Coronary artery (tissue), 2 donors: Measurements from ENCODE around the gene KCNIP2.

Experiments
- DNase-seq: peaks from one replicate; pipeline ENCODE4 v3.0.0-alpha.2; 2017; ENCODE audit warnings: low spot score
- H3K27ac ChIP-seq, 2 donors: fragments of 200-600 bp; sonication (generic); one replicate each; pipeline ENCODE4 v1.5.1; 2016 to 2019
- H3K4me3 ChIP-seq: fragments of 200-600 bp; sonication (generic); 2 replicates; pipeline ENCODE4 v1.5.1; 2016; ENCODE audit warnings: mild to moderate bottlenecking, moderate library complexity
- CTCF ChIP-seq: fragments of 200-600 bp; sonication (generic); IDR thresholded peaks from one replicate; pipeline ENCODE4 v1.5.1; 2019; ENCODE audit warnings: antibody characterized with exemption

The KCNIP2 gene

GRCh38 chr10:101816913-101817336 is 26.7 kb downstream of the KCNIP2 start:
- H3K27ac ChIP-seq: peak overlapping the region; percentile 98 to 99
- DNase-seq: no peak
- peak overlapping the region; percentile 99 for H3K4me3 ChIP-seq
- no peak for TF ChIP-seq CTCF

- Histone ChIP-seq H3K4me3 (peak overlapping the region; percentile 99), H3K27ac (peak overlapping the region in 1 of 2 donors; percentile 98)
- no peak for DNase-seq
- TF ChIP-seq CTCF: no peak
These were observed 27.2 kb downstream of the KCNIP2 start for GRCh38 chr10:101816376-101816775.

GRCh38 chr10:101814466-101815071 is 29.0 kb downstream of the KCNIP2 start:
- Histone ChIP-seq H3K27ac (no peak overlapping the region), H3K4me3 (peak overlapping the region; percentile 99)
- DNase-seq: no peak
- no peak for TF ChIP-seq CTCF

- H3K27ac ChIP-seq: no peak overlapping the region
- TF ChIP-seq CTCF: no peak
- H3K4me3 ChIP-seq: no peak overlapping the region
- DNase-seq: no peak
These were observed 31.0 kb downstream of the KCNIP2 start for GRCh38 chr10:101812606-101813005.

GRCh38 chr10:101807158-101807557 is 36.4 kb downstream of the KCNIP2 start:
- no peak for TF ChIP-seq CTCF
- DNase-seq: no peak
- H3K4me3 ChIP-seq: no peak overlapping the region
- no peak overlapping the region for H3K27ac ChIP-seq

- DNase-seq: no peak
- no peak overlapping the region for H3K4me3 ChIP-seq
- TF ChIP-seq CTCF: no peak
- no peak overlapping the region for H3K27ac ChIP-seq
These were observed 40.1 kb downstream of the KCNIP2 start for GRCh38 chr10:101803511-101803910.

GRCh38 chr10:101797403-101798059 is 46.1 kb downstream of the KCNIP2 start:
- no peak for DNase-seq
- no peak for TF ChIP-seq CTCF
- Histone ChIP-seq H3K4me3 (no peak overlapping the region), H3K27ac (no peak overlapping the region)
